HG03039 (cell line): ENCODE results near the gene RINT1.
A peak's percentile ranks its signal among the peaks of the same experiment; 100 is the strongest.
"Not testable (repeated sequence)": the region's sequence is repeated elsewhere in the genome, so short reads cannot be mapped to it uniquely, and the experiment has no call there.

Experiments used
- ATAC-seq: cut with Tn5 transposase; IDR thresholded peaks from one replicate; pipeline ENCODE4 v1.9.1; 2021; ENCODE audit warnings: mild to moderate bottlenecking, moderate library complexity; ENCODE audit not compliant: unreplicated experiment

The RINT1 gene

GRCh38 chr7:105531792-105532671 lies at the start of gene RINT1:
Gene RINT1, plus strand, starts transcription at chr7:105532201. Its CDS starts 115 bp downstream, at chr7:105532316.
- peak; percentile 95 for ATAC-seq

DNA sequence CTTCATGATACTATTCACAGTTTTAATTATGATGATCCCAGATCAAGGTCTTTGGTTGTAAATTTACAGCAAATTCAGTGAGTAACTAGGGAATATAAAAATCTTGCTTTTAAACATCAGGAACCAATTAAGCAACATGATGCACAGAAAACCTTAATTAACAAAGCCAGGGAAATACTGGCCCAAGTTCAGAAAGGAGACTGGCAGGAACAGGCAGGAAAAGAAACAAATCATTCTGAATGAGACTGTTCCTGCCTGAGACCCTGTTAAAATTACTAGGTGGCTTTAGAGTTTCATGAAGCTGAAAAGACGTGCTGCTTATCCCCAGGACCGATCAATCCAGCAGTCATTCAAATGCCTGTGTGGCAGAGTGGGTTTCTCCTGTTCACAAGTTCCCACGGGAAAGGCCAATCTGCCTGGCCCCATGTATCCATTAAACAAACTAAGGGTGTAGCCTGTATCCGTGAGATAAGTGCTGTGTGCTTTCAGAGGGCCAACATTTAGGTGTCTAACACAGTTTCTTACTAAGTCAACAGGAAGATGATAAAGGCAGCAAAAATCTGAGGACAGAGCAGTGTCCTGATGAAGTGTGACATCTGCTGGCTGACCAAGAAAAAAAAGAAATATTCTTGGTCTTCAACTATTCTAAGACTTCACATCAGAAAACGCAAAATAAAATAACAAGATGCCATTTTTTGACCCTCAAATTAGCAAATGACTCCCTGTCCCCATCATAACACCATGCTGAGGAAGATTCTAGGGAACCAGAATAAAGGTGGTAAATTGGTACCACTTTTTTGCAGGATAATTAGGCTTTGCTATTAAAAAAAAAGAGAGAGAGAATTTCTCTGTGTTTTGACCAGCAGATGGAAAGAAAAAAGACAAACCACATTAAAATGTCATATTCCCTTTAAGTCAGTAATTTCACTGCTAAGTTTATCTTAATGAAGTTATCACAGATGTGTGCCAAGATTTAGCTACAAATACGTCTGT lies 44.1 kb upstream of the RINT1 start:
- ATAC-seq, result no peak

DNA sequence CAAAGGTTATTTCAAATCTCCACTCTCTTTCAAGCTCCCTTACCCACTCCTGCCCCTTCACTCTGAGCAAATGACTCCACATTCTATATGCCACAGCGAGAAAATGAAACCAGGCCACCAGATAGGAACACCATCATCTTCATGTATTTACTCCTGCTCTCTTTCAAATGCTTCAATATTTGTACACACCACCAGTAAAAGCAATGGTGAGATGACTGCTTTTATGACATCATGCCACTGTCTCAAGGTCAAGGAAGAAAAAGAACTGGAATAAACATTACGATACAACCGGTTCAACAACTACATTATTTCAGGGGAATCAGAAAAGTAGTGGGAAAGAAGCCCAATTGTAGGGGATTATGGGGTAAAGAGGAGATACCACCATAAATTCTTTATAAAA lies 42.6 kb upstream of the RINT1 start:
- ATAC-seq, result no peak

GRCh38 chr7:105493196-105493922 lies 38.6 kb upstream of the RINT1 start:
- no peak for ATAC-seq

- ATAC-seq, result no peak
These were observed 38.1 kb upstream of the RINT1 start for GRCh38 chr7:105493923-105494315.

DNA sequence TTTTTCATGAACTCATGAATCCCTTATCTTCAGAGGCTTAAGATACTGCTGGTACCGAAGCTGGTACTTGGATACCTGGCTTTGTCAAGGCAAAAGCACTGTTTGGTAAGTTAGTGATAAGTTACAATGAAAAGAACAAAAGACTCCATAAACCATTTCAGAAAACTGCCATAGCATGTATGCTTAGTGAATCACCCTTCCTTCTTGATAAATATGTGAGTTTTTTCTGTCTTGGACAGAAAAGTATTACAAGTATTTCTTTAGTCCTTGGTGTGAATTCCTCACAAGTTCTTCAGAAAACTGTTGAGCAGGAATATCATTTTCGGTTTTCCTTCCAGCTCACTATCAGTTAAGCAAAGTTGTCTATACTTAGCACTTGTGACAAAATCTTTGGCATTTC lies 35.5 kb upstream of the RINT1 start:
- no peak for ATAC-seq

GRCh38 chr7:105497016-105497415 lies 35.0 kb upstream of the RINT1 start:
- no peak for ATAC-seq

DNA sequence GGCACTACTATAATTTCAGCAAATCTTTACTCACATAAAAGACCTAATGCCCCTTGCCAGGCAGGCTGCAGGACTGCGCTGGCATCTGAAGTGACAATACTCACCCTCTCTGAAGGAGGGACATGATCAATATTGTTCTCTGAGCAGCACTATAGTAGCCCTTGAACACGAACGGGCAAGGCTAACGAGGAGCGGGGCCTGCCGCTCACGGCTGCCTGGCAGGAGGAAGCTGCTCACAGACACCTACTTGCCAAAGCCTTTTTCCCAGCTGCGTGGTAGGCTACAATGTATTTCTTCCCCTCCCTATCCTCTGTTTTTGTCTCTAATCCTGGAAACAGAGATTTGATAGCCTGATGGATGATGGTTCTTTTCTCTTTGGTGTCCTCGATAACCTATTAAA lies 29.8 kb upstream of the RINT1 start:
- no peak for ATAC-seq

GRCh38 chr7:105512415-105512814 lies 19.6 kb upstream of the RINT1 start:
- ATAC-seq, result no peak

GRCh38 chr7:105512926-105513526 lies 19.0 kb upstream of the RINT1 start:
- no peak for ATAC-seq

GRCh38 chr7:105515610-105516009 lies 16.4 kb upstream of the RINT1 start:
- not testable (repeated sequence) for ATAC-seq

- no peak for ATAC-seq
These were observed 12.6 kb upstream of the RINT1 start for GRCh38 chr7:105519353-105519752.

GRCh38 chr7:105520620-105521019 lies 11.4 kb upstream of the RINT1 start:
- not testable (repeated sequence) for ATAC-seq

DNA sequence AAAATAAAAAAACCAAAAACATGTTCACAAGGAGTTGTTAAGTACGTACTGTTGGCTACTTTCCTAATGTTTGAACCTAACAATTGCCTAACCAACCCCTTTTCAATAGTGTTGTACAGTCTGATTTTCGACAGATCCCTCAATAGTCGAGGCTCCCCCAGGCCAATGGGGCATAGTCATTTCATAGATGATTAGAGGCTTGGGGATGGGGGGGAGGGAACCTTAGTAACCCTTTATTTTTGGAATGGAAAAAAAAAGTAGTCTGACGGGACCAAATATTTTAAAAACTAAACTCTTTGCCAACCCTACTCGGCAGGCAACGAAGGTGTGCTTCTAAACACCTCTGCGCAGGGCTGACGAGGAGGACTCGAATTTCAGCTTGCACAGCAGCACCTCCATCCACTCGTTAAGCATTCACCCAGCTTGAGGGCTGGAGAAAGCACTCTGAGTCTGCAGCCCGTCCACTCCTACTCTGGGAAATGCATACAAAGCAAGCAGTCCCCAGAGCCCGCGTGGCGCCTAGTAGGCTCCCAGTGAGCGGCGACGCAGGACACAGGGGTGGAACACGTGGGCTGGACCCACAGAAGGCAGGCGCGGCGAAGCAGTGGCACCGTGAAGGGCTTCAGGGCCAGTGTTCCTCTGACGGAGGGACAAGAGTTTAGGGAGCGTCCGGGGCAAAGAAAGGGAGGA lies 10.8 kb upstream of the RINT1 start:
- ATAC-seq, result peak; percentile 38

DNA sequence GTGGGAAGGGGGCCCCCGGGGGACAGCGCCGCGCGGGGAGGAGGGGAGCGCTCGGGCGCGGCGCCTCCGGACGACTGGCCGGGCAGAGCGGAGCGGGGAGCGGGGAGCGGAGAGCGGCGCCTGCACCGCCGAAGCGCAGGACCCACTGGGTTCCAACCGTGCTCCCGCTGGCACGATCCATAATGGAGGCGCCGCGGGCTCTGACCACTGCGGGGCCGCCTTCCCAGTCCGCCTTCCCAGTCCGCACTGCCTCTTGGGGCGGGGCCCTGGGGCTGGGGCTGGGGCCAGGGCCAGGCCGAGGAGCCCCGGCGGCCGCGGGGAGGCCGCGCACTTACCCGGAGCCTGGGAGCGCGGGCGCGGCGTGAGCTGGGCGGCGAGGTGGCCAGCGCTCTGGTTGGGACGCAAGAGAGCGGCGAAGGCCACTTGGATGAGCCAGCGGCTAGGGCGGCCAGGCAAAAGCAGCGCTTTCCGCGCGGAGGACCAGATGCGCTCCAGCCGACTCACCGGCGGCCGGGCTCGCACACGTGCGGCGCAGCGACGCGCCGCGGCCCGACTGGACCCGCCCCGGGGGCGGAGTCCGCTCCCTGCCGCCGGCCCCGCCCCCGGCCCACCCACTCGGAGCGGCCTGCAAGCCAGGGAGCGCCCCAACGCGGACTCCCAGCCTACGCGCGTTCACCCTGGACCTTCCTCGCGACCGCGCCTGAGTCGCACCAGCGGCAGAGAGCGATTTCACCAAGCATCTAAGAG lies 10.1 kb upstream of the RINT1 start, which contains the start of gene PUS7:
Gene PUS7 (minus strand): TSS at position 555 of the 747 bp plus-strand sequence. CDS start 13,759 bp downstream, outside the sequence.
- ATAC-seq, result peak; percentile 83

DNA sequence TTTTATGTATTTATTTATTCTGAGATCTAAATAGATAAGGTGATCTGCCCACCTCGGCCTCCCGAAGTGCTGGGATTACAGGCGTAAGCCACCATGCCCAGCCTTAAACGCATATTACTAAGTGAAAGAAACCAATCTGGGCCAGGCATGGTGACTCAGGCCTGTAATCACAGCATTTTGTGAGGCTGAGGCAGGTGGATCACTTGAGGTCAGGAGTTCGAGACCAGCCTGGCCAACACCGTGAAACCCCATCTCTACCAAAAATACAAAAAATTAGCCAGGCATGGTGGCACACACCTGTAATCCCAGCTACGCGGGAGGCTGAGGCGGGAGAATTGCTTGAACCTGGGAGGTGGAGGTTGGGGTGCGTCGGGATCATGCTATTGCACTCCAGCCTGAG lies 7.6 kb upstream of the RINT1 start:
- not testable (repeated sequence) for ATAC-seq

DNA sequence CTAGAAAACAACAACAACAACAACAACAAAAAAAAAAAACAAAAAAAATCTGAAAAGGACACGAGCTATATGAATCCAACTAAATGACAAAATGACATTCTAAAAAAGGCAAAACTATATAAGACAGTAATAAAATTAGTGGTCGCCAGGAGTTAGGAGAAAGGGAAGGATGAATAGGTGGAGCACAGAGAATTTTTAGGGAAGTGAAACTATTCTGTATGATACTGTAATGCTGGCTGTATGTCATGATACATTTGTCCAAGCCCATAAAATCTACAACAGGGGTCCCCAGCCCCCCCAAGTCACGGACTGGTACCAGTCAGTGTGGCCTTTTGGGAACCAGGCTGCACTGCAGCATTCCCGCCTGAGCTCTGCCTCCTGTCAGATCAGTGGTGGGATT lies 7.2 kb upstream of the RINT1 start:
- ATAC-seq, result no peak

DNA sequence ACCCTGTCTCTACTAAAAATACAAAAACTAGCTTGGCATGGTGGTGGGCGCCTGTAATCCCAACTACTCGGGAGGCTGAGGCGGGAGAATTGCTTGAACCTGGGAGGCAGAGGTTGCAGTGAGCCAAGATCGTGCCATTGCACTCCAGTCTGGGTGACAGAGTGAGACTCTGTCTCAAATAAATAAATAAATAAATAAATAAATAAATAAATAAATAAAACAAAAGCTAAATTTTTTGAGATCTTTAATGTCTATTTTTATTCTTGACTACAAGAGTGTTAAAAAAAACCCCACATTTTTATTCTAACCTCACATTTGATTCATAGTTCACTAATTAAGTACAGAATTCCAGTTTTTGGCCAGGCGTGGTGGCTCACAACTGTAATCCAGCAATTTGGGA lies 4.3 kb upstream of the RINT1 start:
- not testable (repeated sequence) for ATAC-seq

- ATAC-seq, result no peak
These were observed 1.9 kb upstream of the RINT1 start for GRCh38 chr7:105530126-105530525.
